GM19324 (cell line): ENCODE data around the gene ZSWIM1.

Experiments
- ATAC-seq: cut with Tn5 transposase; IDR thresholded peaks from one replicate; pipeline ENCODE4 v1.9.1; 2021; ENCODE audit warnings: mild to moderate bottlenecking, moderate library complexity; ENCODE audit not compliant: unreplicated experiment, low FRiP score

The ZSWIM1 gene

DNA sequence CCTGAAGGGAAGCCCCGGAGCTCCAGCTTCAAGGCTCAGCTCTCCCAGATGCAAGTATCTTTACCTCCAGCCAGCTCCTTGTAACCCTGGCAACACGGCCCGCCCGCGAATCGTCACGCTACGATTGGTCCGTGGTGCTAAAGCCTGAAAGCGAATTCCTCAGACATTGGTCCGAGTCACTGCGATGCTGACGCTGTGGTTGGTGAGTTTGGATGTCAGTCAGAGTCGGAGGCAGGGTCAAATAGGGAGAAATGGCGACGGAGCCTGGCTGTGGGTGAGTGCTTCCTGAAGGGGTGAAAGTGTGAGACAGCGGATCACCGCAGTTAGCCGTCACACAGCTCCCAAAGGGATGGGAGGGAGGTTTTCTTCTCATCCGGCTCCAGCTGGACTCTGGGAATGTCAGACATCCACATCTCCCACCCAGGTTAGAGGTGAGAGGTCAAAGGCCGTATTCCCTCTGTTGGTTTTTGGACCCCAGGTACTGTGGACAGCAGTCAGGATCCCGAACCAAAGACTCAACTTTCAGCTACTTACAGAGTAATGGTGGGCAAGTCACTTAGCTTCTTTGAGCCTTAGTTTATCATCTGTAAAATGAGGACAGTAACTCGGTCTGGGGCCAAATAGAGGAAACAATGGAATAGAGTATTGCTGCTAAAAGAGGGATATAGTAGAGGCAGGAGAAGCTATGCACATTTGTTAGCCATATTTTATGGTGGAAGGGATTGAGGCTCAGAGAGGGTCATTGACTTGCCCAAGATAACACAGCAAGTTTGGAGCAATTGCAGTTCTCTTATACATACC, at the start of gene ZSWIM1:
Gene ZSWIM1, plus strand, starts transcription at position 240 of the 801 bp plus-strand sequence. CDS start 1,366 bp downstream, outside the sequence.
- peak; percentile 96 for ATAC-seq

DNA sequence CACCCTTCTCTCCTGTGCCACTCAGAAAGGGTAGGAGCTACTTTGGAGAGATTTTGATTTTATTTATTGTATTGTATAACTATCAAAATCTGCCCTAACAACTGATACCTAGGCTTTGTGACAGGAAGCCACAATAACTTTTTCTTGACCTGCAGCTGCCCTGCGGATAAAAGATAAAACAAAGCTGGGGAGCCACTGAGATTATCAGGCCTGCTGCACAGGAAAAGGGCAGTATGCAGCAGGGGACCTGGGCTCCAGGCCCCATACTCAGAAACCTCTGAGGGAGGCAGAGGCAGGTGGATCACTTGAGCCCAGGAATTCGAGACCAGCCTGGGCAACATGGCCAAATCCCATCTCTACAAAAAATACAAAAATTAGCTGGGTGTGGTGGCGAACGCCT, 48.4 kb upstream of the ZSWIM1 start:
- ATAC-seq: no peak

DNA sequence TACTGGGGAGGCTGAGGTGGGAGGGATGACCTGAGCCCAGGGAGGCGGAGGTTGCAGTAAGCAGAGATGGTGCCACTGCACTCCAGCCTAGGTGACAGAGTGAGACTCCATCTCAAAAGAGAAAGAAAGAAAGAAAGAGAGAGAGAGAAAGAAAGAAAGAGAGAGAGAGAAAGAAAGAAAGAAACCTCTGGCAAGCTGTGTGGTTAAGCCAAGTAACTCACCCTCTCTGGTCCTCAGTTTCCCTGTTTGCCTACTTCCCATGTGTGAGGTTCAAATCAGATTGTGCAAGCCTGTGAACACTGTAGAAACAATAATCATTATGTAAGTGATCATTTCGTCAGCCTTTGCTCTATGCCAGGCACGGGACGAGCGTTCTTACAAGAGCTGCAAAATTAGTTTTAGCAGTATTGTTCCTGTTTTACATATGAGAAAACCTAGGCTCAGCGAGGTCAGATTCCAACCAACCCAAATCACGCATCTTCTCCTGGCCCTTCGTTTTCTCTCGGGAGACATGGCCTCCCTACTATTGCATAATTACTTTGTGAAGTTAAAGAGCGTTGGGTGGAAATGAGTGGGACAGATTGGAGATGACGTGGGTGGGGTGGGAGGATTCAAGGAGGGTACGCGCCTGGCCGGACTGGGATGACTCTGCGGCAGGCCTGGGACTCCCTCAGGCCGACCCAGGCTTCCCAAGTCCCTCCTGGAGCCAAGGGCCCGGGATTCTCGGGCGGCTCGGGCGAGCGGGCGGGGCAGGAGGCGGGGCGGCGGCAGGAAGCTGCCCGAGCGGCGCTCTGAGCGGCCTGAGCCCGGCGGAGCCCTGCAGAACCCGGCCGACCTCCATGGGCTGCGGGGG, 47.8 kb upstream of the ZSWIM1 start, which contains the start of gene SNX21:
Gene SNX21, plus strand, starts transcription at position 770 of the 853 bp plus-strand sequence. CDS start 121 bp downstream, outside the sequence.
- no peak for ATAC-seq

DNA sequence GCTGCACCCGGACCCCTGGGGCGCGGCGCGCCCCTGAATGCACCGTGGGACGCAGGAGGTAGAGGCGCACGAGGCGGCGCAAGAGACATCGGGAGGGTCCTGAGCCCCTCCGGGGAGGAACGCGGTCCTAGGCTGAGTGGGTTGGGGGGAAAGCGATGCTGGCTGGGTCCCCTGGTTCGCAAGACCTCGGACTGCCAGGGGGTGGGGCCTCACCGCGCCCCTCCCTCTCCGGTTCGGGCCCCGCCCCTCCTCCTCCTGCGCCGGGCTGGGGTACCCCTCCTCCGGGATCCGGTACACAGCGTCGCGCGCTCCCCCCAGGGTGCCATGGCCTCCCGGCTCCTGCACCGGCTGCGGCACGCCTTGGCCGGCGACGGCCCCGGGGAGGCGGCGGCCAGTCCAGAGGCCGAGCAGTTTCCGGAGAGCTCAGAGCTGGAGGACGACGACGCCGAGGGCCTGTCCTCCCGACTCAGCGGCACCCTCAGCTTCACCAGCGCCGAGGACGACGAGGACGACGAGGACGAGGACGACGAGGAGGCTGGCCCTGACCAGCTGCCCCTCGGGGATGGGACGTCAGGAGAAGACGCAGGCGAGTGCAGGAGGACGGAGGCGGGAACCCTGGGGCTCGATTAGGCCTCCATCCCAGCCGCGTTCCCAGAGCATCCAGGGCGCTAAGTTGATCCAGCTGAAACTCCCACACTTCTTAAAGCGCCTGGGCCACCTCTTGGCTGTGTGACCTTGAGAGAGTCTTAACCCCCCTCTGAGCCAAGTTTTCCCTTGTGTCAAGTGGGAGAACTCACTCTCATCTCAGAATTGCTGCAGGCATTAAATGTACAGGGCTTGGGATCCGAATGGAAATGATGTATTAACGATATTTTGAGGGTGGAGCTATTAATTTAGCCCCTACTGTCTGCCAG, 46.9 kb upstream of the ZSWIM1 start:
- ATAC-seq: no peak

DNA sequence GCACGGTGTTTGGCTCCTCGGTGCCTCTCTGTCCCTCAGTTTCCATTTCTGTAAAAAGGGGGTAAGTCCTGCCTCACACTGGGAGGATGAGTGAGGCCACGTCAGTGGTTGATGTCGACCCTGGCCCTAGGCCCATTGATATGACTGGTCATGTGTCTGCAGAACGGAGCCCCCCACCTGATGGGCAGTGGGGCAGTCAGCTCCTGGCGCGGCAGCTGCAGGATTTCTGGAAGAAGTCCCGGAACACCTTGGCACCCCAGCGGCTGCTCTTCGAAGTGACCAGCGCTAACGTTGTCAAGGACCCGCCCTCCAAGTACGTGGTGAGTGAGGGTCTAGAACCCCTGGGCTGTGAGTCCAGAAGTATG, 46.2 kb upstream of the ZSWIM1 start:
- ATAC-seq: no peak

DNA sequence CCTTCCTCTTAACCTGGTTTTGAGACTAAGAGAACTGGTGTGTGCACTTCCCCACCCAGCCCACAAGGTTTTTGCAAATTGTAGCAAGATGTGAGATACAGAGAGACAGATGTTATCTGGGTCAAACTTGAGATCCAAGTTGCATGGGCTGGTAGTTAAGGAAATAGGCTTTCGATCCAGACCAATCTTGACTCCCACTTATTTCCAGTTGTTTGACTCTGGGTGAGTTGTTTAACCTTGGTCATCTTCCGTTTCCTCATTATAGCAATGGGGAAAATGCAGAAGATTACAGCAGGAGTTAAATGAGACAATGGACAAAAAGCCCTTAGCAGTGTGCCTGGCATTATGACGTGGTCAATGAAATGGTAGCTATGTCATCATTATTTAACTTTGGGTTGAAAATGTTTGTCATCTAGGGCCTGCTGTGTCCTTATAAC, 45.7 kb upstream of the ZSWIM1 start:
- no peak for ATAC-seq

DNA sequence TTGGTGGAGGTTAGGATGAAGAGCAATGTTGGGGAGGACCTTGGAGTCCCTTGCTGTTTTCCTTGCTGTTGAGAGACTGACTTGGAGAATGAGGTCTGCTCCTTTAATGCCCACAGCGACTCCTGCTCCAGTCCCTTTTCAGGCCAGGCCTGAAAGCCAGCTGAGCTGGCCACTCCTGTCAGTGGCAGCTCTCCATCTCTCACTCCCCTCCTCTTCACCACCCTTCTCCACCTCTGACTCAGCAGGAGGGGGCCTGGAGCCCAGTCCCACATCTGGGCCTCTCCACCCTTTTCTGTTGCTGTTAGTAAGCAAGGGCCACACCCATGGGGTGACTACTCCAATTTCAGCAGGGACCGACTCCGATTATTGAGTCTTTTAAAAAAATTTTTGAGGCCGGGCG, 45.2 kb upstream of the ZSWIM1 start:
- no peak for ATAC-seq

DNA sequence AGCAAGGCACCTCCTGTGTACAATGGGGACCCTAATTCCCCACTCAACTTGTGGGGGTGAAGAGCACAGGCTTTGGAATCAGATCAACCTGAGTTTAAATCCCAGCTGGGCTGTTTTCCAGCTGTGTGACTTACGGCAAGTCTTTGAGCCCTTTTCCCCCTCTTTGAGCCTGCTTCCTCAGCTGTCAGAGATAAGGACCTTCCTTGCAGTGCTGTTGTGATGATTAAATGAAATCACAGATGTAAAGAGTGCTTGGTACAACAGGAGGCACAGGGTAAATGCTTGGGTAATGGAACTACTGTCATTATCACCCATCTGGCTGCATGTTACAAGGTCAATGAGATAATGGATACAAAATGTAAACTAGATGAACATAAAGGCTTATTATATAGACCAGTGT, 44.2 kb upstream of the ZSWIM1 start:
- no peak for ATAC-seq

DNA sequence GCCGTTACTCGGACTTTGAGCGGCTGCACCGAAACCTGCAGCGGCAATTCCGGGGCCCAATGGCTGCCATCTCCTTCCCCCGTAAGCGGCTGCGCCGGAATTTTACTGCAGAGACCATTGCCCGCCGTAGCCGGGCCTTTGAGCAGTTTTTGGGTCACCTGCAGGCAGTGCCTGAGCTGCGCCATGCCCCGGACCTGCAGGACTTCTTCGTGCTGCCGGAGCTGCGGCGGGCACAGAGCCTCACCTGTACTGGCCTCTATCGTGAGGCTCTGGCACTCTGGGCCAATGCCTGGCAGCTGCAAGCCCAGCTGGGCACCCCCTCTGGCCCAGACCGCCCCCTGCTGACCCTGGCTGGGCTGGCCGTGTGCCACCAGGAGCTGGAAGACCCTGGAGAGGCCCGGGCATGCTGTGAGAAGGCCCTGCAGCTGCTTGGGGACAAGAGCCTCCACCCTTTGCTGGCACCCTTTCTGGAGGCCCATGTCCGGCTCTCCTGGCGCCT, 40.3 kb upstream of the ZSWIM1 start:
- ATAC-seq: no peak

DNA sequence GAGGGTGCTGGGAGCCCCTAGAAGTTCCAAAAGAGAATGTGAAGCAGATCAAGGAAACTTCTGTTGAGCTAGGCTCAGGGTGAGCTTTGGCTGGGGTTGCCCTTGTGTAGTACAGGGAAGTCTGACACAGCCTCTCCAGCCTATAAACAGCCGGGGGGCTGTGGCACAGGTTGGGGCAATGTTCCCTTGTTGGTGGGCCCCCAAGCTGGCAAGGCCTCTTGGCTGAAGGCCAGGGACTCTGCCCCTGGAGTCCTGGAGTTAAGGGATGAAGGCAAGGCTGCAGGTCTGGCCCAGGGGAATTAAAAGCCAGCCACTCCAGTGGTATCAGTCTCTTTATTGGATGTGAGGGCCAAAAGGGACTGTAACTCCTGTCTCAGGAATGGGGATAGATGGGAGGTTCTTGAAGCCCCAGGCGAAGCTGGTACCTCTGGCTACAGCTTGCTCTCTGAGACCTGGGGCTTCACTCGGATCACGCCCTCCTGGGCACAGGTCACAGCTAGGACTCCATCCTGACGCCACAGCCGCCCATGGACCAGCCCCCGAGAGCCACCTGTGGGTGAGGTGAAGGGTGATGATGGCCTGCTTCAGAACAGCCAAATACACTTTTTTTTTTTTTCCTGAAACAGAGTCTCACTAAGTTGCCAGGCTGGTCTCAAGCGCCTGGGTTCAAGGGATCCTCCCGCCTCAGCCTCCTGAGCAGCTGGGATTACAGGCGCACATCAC, 39.5 kb upstream of the ZSWIM1 start:
- ATAC-seq: no peak

DNA sequence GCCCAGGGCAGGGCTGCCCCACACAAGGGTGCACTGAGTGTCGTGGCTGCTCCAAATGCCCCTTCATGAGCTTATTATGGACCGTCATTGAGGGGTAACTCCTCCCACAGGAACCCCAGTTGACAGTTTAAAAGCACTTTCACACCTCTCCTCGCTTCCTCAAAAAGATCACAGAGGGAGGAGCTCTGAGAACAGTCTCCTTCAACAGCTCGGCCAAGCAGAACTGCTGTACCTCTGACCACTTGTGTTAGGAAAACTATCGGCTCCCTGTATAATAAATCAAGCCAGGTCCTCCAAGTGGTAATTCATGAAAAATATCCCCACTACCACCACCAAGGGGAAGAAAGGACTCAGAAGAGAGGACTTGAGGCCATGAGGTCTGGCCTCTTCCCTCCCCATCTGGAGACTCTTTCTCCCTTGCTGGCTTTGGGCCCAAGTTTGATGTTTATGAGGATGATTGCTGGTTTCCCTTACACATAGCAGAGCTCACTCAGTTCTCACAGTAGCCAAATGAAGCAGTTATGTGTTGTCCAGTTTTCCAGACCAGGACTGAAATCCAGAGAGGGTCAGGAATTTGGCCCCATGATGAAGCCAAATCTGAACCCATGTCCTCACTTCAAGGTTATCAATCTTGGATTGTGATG, 38.7 kb upstream of the ZSWIM1 start:
- ATAC-seq: no peak

DNA sequence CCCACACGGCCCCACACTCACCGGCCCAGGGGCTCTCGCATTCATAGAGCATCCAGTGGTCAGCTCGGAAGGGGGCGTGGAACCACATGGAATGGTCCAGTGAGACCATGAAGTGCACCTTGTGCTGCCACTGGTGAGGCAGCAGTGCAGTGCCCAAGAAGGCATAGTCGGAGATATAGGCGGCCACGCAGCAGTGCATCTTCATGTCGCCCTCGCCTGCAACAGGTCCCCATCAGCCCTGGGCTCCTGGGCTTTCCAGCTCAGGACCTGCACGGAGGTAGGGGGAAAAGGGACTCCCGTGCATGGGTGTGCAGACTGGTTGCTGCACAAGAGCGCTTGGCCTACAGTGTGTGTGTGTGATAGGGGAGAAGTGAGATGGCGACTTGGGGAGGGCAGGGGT, 37.5 kb upstream of the ZSWIM1 start:
- no peak for ATAC-seq

DNA sequence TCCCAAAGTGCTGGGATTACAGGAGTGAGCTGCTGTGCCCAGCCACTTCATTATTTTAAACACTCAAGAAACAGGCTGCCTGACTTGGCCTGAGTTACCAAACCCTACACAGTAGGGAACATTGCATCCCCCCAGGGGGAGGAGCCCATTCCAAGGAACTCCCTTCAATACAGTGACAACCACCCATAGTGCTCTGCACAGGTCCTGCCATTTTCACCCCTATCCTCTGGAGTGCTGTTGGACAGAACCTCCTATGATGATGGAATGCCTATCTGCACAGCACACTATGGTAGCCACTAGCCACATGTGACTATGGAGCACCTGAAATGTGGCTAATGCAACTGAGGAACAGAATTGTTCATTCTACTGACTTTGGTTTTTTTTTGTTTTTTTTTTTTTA, 35.6 kb upstream of the ZSWIM1 start:
- no peak for ATAC-seq

DNA sequence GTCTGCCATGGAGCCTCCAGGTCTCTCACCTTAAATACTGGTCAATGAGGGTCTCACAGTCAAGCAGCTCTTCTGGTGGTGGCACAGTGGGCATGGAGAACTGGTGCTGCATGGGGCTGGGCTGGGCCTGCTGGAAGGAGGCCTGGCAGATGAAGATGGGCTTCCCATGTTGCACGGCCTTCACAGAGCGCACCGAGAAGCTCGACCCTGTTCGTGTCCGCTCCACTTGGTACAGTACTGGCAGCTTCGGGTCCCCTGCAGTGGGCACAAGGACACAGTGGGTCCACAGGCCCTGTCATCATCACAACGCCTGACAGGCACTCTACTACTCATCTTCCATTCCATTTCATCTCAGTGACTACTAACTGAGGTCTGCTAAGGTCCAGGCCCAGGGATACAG, 32.6 kb upstream of the ZSWIM1 start:
- ATAC-seq: no peak

DNA sequence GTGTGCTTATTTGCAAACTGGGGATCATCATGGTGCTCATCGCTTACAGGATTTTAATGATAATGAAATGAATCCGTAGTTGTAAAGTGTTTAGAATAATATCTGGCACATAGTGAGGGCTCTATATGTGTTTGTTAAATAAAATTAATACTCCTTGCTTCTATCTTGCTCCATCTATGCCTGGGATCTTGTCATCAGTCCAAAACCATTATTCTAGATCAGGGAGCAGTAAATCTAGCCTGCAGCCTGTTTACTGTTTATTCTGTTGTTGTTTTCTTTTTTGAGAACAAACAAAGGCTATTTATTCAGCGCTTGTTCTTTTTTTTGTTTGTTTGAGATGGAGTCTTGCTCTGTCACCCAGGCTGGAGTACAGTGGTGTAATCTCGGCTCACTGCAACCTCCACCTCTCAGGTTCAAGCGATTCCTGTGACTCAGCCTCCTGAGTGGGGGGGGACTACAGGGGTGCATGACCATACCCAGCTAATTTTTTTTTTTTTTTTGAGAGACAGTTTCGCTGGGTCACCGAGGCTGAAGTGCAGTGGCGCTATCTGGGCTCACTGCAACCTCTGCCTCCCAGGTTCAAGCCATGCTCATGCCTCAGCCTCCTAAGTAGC, 32.0 kb upstream of the ZSWIM1 start:
- ATAC-seq: no peak

DNA sequence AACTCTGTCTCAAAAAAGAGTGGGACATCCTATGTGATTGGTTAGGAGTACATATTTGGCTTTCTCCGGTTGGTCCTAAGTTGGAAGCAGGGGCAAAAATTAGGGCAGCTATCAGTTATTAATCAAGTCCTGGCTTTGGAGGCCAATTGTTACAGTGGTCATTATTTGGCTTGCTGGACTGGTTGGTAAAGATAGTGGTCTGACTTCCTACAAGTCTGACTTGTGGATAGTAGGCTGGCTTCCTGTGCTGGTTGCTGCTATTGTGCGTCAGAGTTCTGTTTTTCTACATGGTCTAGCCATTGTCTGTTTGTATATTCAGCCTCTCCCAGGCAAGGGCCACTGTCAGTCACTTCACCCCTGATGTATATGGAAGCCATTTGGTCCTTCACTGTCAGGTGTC, 30.8 kb upstream of the ZSWIM1 start:
- no peak for ATAC-seq

DNA sequence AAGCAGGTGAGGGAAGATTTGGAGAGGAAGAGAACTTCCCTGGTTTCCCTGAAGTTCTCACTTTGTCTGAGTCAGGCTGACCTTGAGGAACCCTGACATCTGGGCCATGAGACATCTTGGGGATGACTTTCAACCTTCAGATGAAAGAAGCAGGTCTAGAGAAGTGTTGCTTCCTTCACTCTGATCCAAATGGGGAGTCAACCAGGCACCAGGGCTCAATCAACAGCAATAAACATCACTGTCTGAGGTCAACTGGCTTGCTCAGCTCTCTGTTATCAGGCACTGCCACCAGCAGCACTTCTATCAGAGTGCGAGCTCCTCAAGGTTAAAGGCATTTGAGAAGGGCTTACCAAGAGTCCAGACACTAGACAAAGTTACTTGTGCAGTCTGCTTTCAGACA, 30.1 kb upstream of the ZSWIM1 start:
- no peak for ATAC-seq

DNA sequence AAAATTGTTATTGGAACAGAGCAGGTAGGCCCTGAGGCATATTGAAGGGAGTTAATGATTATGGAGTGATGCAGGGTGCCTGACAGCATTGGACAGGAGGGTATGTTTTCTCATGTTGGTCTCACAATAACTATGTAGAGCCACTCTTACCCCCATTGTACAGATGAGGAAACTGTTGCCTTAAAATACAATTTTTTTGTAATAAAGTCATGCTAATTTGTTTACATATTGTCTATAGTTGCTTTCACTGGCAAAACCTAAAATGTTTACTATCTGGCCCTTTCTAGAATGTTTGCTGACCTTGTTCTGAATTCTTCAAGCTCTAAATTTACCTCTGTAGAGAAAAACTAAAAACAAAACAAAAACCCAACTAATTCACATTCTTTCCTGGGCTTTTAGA, 29.5 kb upstream of the ZSWIM1 start:
- ATAC-seq: no peak

DNA sequence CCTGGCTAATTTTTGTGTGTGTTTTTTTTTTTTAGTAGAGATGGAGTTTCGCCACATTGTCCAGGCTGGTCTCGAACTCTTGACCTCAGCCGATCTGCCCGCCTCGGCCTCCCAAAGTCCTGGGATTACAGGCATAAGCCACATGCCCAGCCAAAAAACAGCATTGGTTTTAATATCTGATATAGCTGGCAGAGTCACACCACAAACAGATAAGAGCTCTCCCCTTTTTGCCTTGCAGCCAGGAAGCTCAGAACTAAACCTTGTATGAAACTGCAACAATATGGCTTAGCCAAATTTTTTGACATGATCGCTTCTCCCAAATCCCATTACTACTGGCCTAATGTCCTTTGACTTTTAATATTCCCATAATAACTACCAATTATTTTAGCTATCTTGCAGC, 28.7 kb upstream of the ZSWIM1 start:
- no peak for ATAC-seq
